ENCODE measurements around the gene DHCR7.

The DHCR7 gene

DNA sequence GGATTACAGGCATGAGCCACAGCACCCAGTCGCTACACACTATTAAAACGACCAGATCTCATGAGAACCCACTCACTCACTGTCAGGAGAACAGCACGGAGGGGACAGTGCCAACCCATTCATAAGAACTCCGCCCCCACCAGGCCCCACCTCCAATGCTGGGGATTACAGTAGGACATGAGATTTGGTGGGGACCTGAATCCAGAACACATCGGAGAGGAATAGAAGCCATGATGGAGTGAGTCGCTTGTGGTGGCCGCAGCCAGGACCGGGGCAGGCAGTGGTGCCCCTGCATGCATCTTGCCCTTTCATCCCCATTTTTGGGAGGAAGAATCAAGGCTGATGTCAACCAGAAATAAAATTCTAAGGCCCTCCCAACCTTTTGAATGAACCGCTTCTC lies 13.5 kb upstream of the DHCR7 start:
- peaks cover 30% of the 10 kb centered on the region for H3K36me3 ChIP-seq (ENCODE audit: control insufficient read depth, insufficient read depth, low read length)
- H3K4me3 ChIP-seq (ENCODE audit: low read length) = no peak overlapping the region
- H3K9ac ChIP-seq (ENCODE audit: low read length) = no peak overlapping the region
- H3K9me3 ChIP-seq (ENCODE audit: control insufficient read depth, low read length) = no peaks in the 10 kb centered on the region
- H3K27me3 ChIP-seq (ENCODE audit: control insufficient read depth, insufficient read depth, low read length) = no peaks in the 10 kb centered on the region
- no peaks in the 10 kb centered on the region for H3K4me1 ChIP-seq (ENCODE audit: control insufficient read depth, insufficient read depth, low read length)

DNA sequence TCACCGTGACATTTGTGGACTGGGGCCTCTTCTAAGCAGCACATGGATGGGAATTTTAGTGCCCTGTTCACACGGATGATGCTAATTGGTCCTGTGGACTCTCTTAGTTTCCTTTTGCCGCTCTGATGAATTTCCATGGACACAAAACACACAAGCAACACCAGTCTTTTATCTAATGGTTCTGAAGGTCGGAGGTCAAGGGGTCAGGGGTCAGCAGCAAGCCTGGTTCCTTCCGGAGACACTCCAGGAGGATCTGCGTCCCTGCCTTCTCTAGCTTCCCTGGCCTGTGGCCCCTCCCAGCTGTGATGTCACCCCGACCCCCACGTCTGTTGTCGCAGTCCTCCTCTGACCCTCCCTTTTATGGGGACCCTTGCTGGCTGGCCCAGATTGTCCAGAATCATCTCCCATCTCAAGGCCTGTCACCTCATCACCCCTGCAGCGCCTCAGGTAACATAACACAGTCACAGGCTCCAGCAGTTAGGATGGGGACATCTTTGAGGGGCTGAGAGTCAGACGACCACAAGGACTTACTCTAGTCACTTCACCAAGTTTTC lies 11.7 kb upstream of the DHCR7 start:
- H3K4me1 ChIP-seq (ENCODE audit: control insufficient read depth, insufficient read depth, low read length) = peaks cover 4% of the 10 kb centered on the region
- H3K36me3 ChIP-seq (ENCODE audit: control insufficient read depth, insufficient read depth, low read length) = peaks cover 36% of the 10 kb centered on the region
- no peaks in the 10 kb centered on the region for H3K27me3 ChIP-seq (ENCODE audit: control insufficient read depth, insufficient read depth, low read length)
- H3K4me3 ChIP-seq (ENCODE audit: low read length) = no peak overlapping the region
- H3K9ac ChIP-seq (ENCODE audit: low read length) = no peak overlapping the region
- H3K9me3 ChIP-seq (ENCODE audit: control insufficient read depth, low read length) = no peaks in the 10 kb centered on the region

DNA sequence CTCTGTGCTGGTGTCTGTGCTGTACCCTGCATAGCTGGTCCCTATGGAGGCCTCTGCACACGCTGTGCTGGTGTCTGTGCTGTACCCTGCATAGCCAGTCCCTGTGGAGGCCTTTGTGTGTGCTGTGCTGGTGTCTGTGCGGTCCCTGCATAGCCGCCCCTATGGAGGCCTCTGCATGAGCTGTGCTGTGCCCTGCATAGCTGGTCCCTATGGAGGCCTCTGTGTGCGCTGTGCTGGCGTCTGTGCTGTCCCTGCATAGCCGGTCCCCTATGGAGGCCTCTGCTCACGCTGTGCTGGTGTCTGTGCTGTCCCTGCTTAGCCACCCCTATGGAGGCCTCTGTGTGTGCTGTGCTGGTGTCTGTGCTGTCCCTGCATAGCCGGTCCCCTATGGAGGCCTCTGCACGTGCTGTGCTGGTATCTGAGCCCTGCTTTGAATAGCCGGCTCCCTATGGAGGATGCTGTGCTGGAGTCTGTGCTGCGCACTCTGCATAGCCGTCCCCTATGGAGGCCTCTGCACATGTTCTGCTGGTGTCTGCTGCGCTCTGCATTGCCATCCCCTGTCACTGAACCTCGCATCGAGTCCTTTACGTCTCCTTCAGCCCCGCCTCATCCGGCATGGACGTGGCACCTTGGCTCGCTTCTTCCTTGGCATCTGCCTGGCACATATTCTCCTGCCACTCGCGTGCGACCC lies 11.0 kb upstream of the DHCR7 start:
- H3K4me1 ChIP-seq (ENCODE audit: control insufficient read depth, insufficient read depth, low read length) = peaks cover 10% of the 10 kb centered on the region
- H3K36me3 ChIP-seq (ENCODE audit: control insufficient read depth, insufficient read depth, low read length) = peaks cover 35% of the 10 kb centered on the region
- no peaks in the 10 kb centered on the region for H3K9me3 ChIP-seq (ENCODE audit: control insufficient read depth, low read length)
- no peak overlapping the region for H3K9ac ChIP-seq (ENCODE audit: low read length)
- H3K27me3 ChIP-seq (ENCODE audit: control insufficient read depth, insufficient read depth, low read length) = no peaks in the 10 kb centered on the region
- no peak overlapping the region for H3K4me3 ChIP-seq (ENCODE audit: low read length)

DNA sequence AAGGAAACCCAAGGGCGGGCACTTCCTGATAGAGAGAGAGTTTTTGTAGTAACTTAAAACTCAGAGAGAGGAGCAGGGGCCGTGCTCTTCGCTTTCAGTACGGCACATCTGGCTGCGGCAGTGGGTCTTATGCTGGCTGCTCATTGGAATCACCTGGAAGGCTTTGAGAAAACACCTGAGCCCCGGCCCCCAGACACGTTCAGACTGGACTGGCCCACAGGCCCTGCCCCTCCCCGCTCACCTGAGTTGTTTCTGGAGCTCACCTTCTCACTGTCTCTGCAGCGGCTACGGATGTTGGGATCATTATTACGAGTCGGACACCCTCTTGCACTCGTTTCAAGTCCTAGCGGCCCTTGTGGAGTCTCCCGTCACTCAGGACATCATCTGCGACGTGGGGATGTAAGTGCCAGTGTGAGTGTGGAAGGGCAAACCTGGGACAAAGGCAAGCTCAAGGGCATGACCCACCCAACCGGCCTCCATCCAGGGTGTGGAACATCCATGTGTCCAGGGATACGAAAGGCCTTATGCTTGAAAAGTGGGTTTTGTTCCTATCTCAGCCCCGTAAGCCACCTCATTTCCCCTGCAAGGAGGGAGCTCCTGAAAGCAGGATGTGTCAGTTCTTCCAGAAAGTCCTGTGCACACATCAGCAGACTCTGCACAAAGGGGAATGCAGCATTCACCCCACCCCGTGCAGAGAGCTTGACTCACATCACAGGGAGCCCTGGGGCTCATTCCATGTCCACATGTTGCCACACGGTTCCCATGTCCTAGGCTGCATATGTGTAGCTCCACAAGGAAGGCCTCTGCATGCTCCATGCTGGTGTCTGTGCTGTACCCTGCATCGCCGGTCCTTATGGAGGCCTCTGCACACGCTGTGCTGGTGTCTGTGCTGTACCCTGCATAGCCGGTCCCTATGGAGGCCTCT lies 10.2 kb upstream of the DHCR7 start:
- Histone ChIP-seq H3K36me3 (ENCODE audit: control insufficient read depth, insufficient read depth, low read length) (peaks cover 31% of the 10 kb centered on the region), H3K4me3 (ENCODE audit: low read length) (no peak overlapping the region)

DNA sequence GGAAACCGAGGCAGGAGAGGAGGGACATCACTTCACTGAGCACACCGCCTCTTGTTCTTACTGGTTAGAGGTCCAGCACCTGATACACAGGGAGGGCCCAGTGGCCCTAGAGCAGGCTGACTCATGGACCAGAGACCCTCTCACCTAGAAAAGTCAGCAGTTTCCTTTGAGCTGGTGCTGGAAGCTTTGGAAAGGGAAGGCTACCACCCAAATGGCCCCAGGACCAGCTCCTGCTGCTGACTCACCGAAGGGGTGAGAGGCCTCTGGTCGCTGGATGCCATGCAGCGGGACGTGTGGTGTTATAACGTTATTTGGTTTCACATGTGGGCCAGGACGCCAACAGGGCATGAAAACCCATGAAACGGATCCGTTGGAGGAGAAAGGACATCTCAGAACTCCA lies 8.6 kb upstream of the DHCR7 start:
- Histone ChIP-seq H3K4me3 (ENCODE audit: low read length) (no peak overlapping the region), H3K36me3 (ENCODE audit: control insufficient read depth, insufficient read depth, low read length) (peaks cover 31% of the 10 kb centered on the region)

More for the DNA sequence above, 10.2 kb upstream of the DHCR7 start:
- Histone ChIP-seq H3K9me3 (ENCODE audit: control insufficient read depth, low read length) (no peaks in the 10 kb centered on the region), H3K9ac (ENCODE audit: low read length) (no peak overlapping the region), H3K4me1 (ENCODE audit: control insufficient read depth, insufficient read depth, low read length) (peaks cover 14% of the 10 kb centered on the region), H3K27me3 (ENCODE audit: control insufficient read depth, insufficient read depth, low read length) (no peaks in the 10 kb centered on the region)

DNA sequence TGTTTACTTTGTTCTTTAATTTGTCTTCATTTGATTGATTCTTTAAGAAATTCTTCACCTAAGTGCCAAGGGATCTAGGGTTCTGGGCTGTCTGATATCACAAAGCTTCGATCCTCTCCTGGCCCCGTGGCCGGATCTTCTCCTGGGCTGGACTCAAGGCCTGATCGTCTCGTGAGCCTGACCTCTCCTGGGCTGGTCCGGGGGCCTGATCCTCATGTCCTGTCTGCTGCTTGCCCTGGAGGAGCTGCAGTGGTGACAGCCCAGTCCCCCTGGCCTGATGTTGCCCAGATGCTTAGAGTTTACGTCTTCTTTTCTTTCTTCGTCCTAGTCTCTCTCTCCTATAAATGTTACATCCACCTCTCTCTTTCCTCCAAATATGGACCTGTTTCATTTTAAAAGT lies 8.1 kb upstream of the DHCR7 start:
- H3K9ac ChIP-seq (ENCODE audit: low read length) = no peak overlapping the region
- no peak overlapping the region for H3K4me3 ChIP-seq (ENCODE audit: low read length)
- H3K27me3 ChIP-seq (ENCODE audit: control insufficient read depth, insufficient read depth, low read length) = no peaks in the 10 kb centered on the region
- peaks cover 31% of the 10 kb centered on the region for H3K36me3 ChIP-seq (ENCODE audit: control insufficient read depth, insufficient read depth, low read length)
- H3K9me3 ChIP-seq (ENCODE audit: control insufficient read depth, low read length) = no peaks in the 10 kb centered on the region
- H3K4me1 ChIP-seq (ENCODE audit: control insufficient read depth, insufficient read depth, low read length) = peaks cover 19% of the 10 kb centered on the region

More for the DNA sequence above, 8.6 kb upstream of the DHCR7 start:
- H3K9ac ChIP-seq (ENCODE audit: low read length) = no peak overlapping the region
- H3K9me3 ChIP-seq (ENCODE audit: control insufficient read depth, low read length) = no peaks in the 10 kb centered on the region
- peaks cover 17% of the 10 kb centered on the region for H3K4me1 ChIP-seq (ENCODE audit: control insufficient read depth, insufficient read depth, low read length)
- no peaks in the 10 kb centered on the region for H3K27me3 ChIP-seq (ENCODE audit: control insufficient read depth, insufficient read depth, low read length)

DNA sequence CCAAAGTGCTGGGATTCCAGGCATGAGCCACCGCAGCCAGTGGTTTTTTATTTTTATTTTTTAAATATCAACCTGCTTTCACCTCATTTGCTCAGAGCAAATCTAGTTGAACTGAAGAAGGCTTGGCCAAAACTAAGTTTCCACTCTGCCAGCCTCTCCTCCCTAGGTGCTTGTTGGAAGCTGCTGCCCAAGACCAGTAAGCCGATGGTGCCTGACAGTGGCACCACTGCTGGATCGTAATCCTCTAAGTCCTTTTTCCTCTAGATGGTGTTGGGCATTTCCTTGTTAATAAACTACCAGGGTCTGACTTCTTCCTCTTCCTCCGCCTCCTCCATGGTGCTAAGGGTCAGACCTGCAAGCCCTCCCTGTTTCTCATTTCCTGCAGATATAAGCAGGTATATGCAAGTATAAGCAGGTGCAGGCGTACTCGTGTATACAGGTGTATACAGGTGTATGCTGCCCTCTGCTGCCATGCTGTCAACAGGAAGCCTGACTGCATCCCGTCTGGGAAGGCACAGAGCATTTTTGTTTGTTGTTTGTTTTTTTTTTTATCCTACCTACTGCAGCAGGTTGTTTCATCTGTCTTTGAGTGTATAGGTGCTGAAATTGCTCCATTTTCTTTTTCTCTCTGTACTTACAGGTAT lies 6.4 kb upstream of the DHCR7 start:
- H3K9ac ChIP-seq (ENCODE audit: low read length) = no peak overlapping the region
- no peaks in the 10 kb centered on the region for H3K9me3 ChIP-seq (ENCODE audit: control insufficient read depth, low read length)
- no peaks in the 10 kb centered on the region for H3K27me3 ChIP-seq (ENCODE audit: control insufficient read depth, insufficient read depth, low read length)
- H3K4me3 ChIP-seq (ENCODE audit: low read length) = no peak overlapping the region
- H3K4me1 ChIP-seq (ENCODE audit: control insufficient read depth, insufficient read depth, low read length) = peaks cover 20% of the 10 kb centered on the region
- peaks cover 27% of the 10 kb centered on the region for H3K36me3 ChIP-seq (ENCODE audit: control insufficient read depth, insufficient read depth, low read length)

DNA sequence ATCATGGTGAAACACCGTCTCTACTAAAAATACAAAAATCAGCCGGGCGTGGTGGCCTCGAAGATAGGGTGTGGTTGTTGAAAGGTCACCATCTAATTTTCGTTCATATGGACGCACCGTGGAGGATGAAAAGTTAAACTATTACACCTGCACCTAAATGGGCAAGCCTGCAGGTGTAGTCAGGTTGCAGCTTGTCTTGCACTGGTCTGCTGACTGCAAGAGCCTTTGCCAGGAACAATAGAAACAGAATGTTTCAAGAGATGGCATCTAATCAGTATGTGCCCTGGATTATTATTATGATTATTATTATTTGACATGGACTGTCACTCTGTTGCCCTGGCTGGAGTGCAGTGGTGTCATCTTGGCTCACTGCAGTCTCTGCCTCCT lies 5.7 kb upstream of the DHCR7 start:
- Histone ChIP-seq H3K9ac (ENCODE audit: low read length) (peak overlapping the region; percentile 86), H3K4me1 (ENCODE audit: control insufficient read depth, insufficient read depth, low read length) (peaks cover 23% of the 10 kb centered on the region), H3K27me3 (ENCODE audit: control insufficient read depth, insufficient read depth, low read length) (no peaks in the 10 kb centered on the region), H3K4me3 (ENCODE audit: low read length) (peak overlapping the region; percentile 94), H3K36me3 (ENCODE audit: control insufficient read depth, insufficient read depth, low read length) (peaks cover 20% of the 10 kb centered on the region), H3K9me3 (ENCODE audit: control insufficient read depth, low read length) (no peaks in the 10 kb centered on the region)

DNA sequence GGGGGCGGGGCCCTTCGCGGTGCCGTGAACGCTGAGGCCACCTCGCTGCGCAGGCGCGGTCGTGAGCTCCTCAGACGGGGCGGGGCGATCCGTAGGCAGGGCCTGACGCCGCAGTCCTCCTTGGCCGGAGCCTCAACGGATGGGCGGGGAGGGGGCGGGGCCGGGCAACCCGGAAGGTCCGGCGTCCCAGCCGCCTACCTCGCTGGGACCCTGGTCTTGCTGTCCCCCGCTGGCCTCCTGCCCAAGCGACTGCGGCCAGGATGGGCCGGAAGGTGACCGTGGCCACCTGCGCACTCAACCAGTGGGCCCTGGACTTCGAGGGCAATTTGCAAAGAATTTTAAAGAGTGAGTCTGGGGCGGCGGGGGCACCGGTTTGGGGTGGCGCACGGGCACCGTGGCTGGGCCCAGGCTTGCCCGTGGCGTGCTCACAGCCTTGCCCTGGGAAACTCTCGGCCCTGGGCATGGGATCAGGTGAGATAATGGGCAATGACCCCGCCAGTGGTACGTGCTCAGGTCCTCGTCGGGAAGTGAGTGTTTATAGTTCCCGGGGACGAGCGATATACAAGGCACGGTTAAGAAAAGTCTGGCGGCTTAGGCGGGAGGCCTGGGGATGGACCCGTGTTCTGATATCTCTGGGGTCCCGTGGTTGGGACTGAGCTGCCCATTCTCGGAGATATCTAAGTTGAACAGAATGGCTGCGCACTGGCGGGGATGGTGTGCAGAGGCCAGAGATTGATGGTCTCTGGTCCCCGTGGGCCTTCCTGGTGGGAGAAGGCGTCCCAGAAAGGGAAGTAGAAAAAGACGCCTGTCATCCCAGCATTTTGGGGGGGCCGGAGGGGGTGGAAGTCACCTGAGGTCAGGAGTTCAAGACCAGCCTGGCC lies 5.1 kb upstream of the DHCR7 start, which contains the start of gene NADSYN1:
TSS of gene NADSYN1 (plus strand) at position 167 of the 881 bp plus-strand sequence. CDS start at position 261, 94 bp downstream.
- peak within 1 kb of the TSS; percentile 94 for H3K4me3 ChIP-seq (ENCODE audit: low read length)
- peaks cover 15% of the 10 kb centered on the region for H3K36me3 ChIP-seq (ENCODE audit: control insufficient read depth, insufficient read depth, low read length)
- H3K9ac ChIP-seq (ENCODE audit: low read length) = peak within 1 kb of the TSS; percentile 86
- no peaks in the 10 kb centered on the region for H3K9me3 ChIP-seq (ENCODE audit: control insufficient read depth, low read length)
- H3K4me1 ChIP-seq (ENCODE audit: control insufficient read depth, insufficient read depth, low read length) = peaks cover 23% of the 10 kb centered on the region
- no peaks in the 10 kb centered on the region for H3K27me3 ChIP-seq (ENCODE audit: control insufficient read depth, insufficient read depth, low read length)

DNA sequence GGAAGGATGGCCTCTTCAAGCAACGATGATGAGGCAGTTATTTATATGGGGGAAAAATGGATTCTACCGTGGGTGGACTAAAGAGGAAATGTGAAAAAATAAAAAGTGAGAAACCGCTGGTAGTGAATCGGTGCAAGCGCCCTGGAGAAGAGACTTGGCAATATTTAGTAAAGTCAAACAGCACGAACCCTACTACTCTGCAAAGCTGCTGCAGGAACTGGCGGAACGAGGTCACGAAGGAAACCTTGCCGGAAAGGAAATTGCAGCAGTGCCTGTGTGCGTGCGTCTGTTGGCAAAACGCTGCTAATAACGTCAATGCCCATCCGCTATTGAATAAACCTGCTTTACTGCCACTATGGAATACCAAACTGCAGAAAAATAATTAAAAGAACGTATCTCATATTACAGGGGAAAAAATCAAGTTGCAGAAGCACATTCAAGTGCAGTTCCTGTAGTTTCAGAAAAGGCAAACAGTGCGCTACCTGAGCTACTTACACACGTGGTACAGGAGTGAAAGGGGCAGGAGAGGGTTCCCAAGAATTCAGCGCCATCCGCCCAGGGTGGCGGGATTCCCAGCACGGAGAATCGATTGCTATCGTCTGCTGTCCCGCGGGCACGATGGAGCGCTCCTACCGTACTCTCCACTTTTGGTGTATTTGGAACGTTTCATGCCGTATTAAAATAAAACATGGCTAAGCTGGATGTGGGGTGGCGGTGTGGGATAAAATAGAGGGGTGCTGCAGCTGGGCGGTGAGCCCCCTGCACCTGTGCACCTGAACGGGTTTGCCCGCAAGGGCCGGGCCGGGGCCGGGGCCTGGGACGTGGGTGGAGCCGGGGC lies 4.2 kb upstream of the DHCR7 start:
- H3K9me3 ChIP-seq (ENCODE audit: control insufficient read depth, low read length) = no peaks in the 10 kb centered on the region
- H3K4me3 ChIP-seq (ENCODE audit: low read length) = peak overlapping the region; percentile 75
- peak overlapping the region; percentile 59 for H3K9ac ChIP-seq (ENCODE audit: low read length)
- peaks cover 15% of the 10 kb centered on the region for H3K36me3 ChIP-seq (ENCODE audit: control insufficient read depth, insufficient read depth, low read length)
- no peaks in the 10 kb centered on the region for H3K27me3 ChIP-seq (ENCODE audit: control insufficient read depth, insufficient read depth, low read length)
- H3K4me1 ChIP-seq (ENCODE audit: control insufficient read depth, insufficient read depth, low read length) = peaks cover 26% of the 10 kb centered on the region
